GM10847 (cell line): ENCODE data around the gene PITPNM3.

Experiments
- POLR2A ChIP-seq: IDR thresholded peaks from 2 replicates; pipeline ENCODE4 v1.6.1; 2011; ENCODE audit not compliant: insufficient read length; ENCODE audit errors: extremely low read depth

The PITPNM3 gene

DNA sequence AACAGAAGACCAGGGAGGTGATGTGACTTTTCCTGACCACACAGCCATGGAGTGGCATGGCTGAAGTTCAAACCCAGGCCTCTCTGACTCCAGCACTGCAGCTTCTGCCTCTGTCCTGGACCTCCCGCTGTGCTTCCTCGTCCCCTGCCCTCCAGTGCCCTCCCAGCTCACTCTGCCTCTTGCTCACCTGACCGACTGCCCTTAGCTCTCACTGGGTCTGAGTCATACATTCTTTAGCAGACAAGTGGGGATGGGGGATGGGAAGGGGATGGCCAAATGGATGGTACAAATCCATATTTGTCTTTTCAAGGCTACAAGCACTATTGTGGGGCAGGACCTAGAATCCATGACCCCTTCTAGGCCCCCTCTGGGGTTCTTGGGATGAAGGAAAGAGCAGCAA, 33.0 kb downstream of the PITPNM3 start:
- no peak for TF ChIP-seq POLR2A

DNA sequence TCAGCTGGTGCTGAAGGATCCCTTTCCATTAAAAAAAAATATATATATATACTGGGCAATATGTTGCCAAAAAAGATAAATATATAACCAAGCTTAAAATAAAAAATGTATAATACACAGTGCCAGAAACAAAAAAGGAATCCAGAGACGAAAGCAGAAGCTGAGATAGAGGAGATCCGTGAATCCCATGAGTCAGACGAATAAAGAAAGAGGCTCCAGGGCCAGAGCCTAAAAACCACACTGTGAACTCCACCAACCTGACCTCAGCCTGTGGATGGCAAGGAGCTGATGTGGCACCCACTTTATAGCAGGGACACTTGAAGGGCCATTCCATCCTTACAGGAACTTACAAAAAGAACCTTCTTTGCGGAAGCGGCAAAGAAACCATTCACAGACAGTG, 34.8 kb downstream of the PITPNM3 start:
- TF ChIP-seq POLR2A: no peak

DNA sequence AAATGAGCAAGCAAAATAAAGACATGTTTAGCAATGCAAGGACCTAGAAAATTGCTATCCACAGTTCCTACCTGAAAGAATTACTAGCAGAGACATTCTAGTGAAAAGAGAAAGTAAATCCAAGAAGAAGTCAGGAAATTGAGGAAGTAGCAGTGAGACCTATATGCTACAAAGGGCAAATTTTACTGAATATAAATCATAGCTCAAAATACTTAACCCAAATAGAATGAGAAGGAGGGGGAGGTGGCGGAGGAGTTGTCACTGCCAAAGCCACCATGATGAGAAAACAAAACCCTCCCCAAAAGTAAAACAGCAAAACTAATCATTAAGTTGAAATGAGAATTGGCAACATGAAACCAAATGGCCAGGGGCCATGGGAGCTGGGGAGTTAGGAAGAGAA, 39.3 kb downstream of the PITPNM3 start:
- TF ChIP-seq POLR2A: no peak

DNA sequence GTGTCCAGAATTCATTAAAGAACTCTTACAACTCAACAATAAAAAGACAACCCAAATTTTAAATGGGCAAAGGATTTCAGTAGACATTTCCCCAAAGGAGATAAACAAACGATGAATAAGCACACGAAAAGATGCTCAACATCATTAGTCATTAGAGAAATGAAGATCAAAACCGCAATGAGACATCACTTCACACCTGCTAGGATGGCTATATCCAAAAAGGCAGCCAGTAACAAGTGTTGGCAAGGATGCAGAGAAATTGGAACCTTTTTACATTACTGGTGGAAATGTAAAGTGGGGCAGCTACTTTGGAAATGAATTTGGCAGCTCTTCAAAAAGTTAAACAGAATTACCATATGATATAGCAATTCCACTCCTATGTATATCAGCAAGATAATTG, 42.0 kb downstream of the PITPNM3 start:
- TF ChIP-seq POLR2A: no peak

DNA sequence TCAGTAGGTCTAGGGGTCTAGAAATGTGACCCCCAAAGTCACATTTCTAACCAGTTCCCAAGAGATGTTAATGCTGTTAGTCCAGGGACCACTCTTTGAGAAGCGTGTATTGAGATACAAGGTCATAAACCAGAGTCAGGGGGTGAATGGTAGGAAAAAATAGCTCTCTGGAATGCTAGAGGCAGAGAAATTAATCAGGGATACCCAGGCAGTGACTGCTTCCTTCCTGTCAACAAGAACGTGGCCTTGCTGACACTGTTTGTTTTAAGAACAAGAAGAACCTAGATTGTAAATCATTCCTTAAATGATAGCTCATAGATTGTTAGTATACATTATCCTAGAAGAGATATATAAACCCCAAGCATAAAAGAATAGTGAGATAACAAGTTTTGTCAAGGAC, 43.8 kb downstream of the PITPNM3 start:
- no peak for TF ChIP-seq POLR2A

DNA sequence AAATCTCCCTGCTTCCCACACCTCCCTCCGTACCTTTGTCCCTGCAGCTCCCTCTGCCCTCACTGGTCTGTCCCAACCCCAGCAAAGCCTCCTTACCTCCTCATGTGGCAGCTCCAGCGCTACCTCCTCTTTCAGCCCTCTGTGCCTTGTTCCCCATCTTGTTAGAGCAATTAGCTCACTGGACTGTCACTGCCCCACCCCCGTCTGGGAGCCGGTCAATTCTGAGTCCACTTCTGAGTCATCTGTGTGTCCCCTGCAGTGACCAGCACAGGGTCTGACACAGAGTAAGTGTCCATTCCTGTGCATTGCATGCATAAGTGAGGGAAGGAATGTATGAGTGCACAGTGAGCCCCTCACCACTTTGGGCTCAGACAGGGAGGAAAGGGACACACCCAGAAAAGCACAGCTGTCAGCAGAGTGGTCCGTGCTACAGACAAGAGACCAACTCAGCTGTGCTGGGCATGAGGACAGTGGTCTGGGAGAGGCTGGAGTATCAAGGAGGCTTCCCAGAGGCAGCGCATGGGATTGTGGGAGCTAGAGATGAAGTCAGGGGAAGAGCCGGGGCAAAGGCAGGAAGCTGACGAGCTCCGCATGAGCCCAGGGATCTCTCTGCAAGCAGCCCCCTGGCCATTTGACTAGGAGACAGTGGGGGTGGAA, 45.9 kb downstream of the PITPNM3 start:
- no peak for TF ChIP-seq POLR2A

DNA sequence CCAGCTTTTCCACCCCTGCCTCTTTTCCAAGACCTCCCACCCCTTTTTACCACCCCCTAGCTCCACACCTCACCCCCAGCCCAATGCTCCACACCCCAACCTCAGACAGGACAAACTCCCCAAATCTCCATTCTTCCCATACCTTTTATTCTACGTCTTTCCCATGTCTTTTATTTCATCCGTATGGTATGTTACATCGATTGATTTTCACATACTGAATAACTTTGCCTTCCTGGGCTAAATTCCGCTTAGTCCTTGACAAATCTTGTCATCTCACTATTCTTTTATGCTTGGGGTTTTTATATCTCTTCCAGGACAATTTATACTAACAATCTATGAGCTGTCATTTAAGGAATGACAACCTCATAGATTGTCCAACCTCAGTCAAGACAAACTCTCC, 46.4 kb downstream of the PITPNM3 start:
- no peak for TF ChIP-seq POLR2A

DNA sequence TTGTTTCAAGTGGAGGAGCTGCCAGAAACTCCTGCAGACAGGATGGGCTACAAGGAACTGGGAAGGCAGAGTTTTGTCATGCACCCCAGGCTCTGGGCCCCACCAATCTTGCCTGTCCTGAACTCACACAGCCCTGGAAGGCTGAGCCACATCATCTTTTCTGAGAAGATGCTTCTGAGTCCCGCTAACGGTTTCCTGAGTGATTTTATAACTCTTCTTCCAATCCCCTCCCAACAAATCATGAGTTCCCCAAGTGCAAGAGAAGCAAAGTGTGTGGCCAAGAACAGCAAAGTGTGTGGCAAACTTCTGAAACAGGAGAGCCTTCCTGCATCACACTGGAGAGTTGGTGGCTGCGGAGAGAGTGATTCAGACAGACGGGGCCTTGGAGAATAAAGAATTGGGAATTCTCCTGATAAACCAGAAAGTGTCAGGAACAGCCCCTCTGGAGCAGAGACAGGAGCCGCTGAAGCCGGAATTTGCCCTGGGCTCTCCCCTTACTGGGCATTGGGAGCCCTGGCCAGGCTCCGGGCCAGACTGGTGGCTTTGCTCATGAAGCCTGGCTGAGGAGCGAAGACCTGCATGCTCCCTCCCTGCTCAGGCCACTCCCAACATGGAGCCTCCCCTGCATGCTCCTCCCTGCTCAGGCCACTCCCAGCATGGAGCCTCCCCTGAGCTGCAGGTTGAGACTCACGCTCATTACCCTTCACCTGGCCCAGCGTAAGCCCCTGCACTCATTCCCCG, 47.2 kb downstream of the PITPNM3 start:
- TF ChIP-seq POLR2A: no peak

DNA sequence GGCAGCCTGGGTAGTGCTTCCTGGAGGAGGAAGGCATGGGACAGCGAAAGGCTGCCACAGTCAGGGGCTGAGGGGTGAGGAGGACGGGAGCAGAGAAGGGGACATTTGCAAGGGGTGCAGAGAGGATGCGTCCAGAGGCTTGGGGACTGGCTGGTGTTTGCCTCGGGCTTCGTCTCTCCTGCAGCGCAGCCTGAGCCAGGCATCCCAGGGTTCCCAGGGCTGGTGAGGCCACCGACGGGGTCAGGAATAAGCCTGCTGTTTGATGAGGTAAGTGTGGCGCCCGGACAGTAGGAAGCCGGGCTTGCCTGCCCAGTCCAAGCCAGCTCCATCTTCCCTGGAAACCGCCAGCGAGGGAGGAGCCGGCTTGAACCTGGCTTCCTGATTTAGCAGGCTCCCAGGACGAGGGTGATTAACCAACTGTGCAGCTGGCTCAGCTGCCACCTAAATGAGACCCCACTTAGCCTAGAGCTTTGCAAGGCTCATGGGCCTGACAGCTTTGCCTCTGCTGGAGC, 47.8 kb downstream of the PITPNM3 start:
- TF ChIP-seq POLR2A: no peak

DNA sequence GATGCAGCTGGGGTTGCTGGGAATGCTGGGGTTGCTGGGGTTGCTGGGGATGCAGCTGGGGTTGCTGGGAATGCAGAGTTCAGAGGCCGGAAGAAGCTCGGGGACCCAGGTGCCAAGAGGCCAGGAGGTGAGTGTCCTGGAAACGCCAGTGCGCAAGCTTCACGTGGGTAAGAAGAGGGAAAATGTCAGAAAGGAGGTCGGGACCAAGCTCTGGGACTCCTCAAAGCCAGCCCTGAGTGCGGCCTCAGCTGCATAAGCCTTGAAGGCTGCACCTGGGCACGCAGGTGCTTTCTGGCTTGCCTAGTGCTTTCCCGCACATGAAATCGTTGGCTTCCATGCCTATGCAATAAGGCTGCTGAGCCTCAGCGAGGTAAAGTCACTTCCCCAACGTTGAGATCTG, 48.3 kb downstream of the PITPNM3 start:
- no peak for TF ChIP-seq POLR2A

DNA sequence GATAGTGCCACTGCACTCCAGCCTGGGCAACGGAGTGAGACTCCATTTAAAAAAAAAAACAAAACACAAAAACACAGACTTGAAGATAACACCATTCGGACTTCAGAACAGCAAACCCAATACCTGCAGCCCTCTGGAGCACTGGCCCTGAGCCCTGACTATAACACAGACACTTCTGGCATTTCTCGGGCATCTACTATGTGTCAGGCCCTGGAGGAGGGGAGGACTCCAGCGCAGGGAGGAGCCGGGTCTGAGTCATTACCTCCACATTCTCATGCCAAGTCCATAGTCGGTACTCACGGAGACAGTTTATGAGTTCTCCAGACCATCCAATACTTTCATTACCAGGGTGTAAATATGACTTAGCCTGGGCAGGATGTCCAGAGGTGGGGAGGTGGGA, 48.8 kb downstream of the PITPNM3 start:
- no peak for TF ChIP-seq POLR2A

DNA sequence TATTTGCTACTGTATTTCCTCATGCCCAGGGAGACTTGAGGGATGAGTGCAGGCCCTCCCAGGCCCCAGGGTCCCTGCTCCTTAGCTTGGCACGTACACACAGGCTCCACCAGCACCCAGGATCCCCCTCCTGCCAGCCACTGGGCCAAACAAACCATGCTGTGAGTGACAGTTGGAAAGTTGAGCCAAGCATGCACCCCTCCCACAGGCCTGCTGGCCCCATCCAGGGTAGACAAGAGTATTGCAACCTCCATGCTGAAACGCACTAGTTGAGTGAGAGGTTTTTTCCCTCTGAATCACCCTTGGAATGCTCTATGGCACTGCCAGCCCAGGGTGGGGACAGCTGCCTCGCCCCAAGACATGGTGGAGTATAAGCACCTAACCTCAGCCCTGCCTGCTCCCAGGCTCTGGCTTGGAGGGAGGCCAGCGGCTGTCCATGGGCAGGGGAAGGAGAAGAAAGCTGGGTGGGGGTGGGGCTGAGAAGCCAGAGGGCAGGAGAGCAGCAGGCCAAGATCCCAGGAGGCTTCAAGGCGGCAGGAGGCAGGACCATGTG, 49.6 kb downstream of the PITPNM3 start:
- TF ChIP-seq POLR2A: no peak

DNA sequence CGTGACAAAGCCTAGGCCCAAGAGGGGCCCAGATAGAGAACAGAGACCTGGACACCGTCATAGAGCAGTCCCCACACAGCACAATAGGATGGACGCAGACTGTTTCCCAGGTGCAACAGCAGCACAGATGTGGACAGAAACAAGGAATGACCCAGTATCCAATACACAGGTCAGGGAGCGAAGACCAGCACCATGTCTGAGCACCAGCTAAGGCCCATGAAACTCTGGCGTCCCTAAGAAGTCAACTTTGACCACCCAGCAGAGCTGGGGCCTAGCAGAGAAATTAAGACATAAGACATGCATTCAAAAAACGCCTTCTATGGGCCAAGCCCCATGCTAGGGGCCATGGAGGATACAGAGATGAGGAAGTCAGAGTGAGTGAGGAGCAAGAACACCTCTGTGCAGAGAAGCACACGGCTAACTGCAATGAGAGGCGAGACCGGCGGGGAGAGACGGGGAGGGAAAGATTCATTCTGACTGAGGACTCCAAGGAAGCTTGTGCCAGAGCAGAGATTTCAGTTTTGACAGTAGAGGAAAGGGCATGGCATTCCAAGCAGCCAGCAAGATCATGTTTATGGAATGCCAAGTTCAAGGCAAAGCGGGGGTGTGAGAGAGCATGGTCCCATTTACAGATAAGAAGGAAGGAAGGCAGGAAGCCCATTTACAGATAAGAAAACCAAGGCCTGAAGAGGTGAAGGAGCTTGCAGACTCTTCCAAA, 50.8 kb downstream of the PITPNM3 start:
- TF ChIP-seq POLR2A: no peak

DNA sequence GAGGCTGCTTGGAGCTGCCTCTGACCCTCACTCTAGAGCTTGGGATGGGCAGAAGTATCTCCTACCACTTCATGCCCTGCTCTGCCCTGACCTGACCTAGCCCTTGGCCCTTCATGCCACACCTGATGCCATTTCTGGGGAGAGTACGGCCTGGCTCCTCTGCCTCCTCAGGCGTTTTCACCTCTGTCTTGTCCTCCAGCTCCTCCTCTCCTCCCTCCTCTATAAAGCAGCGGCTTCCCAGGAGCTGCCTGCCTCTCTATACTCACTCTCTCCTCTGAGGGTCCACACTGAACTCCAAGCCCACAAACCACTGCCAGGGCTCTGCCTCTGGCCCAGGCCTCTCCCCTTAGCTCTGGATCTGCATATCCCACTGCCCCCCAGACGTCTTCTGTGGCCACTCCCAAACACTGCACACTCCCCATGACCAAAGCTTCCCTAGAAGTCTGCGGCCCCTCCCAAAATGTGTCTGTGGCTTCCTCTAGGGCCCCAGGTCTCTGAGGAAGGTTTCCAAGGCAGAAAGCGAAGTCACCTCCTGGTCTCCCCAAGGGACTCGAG, 52.6 kb downstream of the PITPNM3 start:
- no peak for TF ChIP-seq POLR2A

DNA sequence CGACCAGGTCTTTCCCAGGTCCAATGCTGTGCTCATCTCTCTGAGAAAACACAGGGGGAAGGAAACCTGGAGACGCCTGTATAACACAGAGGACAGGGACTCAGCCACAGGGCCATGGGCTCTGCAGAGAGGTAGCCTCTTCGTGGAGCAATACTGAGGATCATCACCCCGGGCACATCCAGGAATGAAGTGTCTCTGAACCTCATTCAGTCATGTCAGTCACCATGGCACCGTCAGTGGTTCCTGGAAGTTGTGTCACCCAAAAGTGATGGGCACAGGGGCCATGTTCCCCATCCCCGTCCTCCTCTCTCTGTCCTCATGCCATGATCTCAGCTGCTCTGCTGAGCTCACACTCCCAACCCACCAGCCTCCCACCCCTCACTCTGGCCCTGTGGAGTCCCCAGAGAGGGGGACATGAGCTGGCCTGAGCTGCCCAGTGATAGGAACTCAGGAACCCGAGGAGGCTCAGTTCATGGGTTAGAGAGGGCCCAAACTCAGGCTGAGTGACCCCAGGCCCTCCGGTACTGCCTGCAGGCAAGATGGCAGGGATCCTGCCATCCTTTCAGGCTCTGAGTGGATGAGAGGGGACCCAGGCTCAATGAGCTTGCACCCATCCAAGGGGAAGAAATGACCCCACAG, 53.4 kb downstream of the PITPNM3 start:
- TF ChIP-seq POLR2A: no peak

DNA sequence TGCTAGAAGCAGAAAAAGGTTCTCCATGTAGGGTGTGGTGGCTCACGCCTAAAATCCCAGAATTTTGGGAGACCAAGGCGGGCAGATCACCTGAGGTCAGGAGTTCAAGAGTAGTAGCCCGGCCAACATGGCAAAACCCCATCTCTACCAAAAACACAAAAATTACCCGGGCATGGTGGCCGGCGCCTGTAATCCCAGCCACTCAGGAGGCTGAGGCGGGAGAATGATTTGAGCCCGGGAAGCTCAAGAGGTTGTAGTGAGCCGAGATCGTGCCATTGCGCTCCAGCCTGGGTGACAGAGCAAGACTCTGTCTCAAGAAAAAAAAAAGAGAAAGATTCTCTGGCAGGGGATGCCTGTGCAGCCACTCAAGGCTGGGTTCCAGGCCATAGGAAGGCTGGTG, 54.2 kb downstream of the PITPNM3 start:
- no peak for TF ChIP-seq POLR2A

DNA sequence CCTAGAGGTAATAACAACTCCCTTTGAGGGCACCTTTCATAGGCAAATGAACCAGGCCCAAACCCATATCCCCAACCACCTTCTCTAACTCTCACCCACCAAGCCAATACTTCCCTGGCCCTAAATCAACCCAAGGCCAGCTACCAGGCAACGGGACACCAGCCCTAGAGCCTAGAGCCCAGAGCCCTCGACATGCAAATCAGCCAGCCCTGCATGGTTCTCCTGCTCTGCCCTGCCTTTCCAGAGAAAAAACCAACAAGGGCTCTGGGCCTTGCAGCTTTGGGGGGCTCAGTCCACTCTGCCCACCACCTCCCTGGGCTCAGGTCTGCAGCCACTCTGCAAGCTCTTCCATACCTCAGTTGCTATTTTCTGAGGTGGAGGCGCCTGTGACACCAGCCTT, 55.0 kb downstream of the PITPNM3 start:
- TF ChIP-seq POLR2A: no peak
